SK-N-SH treated with all-trans-retinoic acid at 6 μM for 48 hours (cell line): ENCODE measurements around the gene EDAR.

Source experiments
- ATAC-seq: fragments of 200-7000 bp; cut with Tn5 transposase; 3 replicates; pipeline ENCODE4 v1.9.1; 2020; ENCODE audit warnings: mild to moderate bottlenecking, moderate library complexity
- ARNTL ChIP-seq: fragments of 450-650 bp; formaldehyde crosslinking; IDR thresholded peaks from 2 replicates; pipeline ENCODE4 v1.5.0; 2020; ENCODE audit warnings: low read depth, mild to moderate bottlenecking, moderate library complexity, borderline replicate concordance
- BACH2 ChIP-seq: fragments of 250-450 bp; sonication (Bioruptor Pico); IDR thresholded peaks from 2 replicates; pipeline ENCODE4 v1.9.0; 2021; ENCODE audit warnings: mild to moderate bottlenecking, borderline replicate concordance
- CREB5 ChIP-seq: fragments of 250-450 bp; sonication (Bioruptor Pico); IDR thresholded peaks from 2 replicates; pipeline ENCODE4 v1.5.1; 2020; ENCODE audit warnings: low read depth, mild to moderate bottlenecking, moderate library complexity
- CSDC2 ChIP-seq: fragments of 250-450 bp; sonication (Bioruptor Pico); IDR thresholded peaks from 2 replicates; pipeline ENCODE4 v1.5.0; 2020; ENCODE audit warnings: mild to moderate bottlenecking, moderate library complexity
- CSRNP3 ChIP-seq: fragments of 250-450 bp; sonication (Bioruptor Pico); IDR thresholded peaks from 2 replicates; pipeline ENCODE4 v1.5.1; 2021; ENCODE audit warnings: mild to moderate bottlenecking, moderate library complexity
- ESRRG ChIP-seq: fragments of 250-450 bp; sonication (Bioruptor Pico); IDR thresholded peaks from 2 replicates; pipeline ENCODE4 v1.6.1; 2021; ENCODE audit warnings: mild to moderate bottlenecking
- GLIS3 ChIP-seq: fragments of 250-450 bp; sonication (Bioruptor Pico); IDR thresholded peaks from 2 replicates; pipeline ENCODE4 v1.5.0; 2020; ENCODE audit warnings: mild to moderate bottlenecking, moderate library complexity
- OSR1 ChIP-seq: fragments of 250-450 bp; sonication (Bioruptor Pico); IDR thresholded peaks from 2 replicates; pipeline ENCODE4 v1.8.0; 2022; ENCODE audit warnings: moderate library complexity, mild to moderate bottlenecking, inconsistent platforms
- PATZ1 ChIP-seq: fragments of 250-450 bp; sonication (Bioruptor Pico); IDR thresholded peaks from 2 replicates; pipeline ENCODE4 v1.8.0; 2020; ENCODE audit warnings: mild to moderate bottlenecking, moderate library complexity, borderline replicate concordance
- POU6F1 ChIP-seq: fragments of 250-450 bp; sonication (Bioruptor Pico); IDR thresholded peaks from 2 replicates; pipeline ENCODE4 v1.8.0; 2021; ENCODE audit warnings: low read depth, mild to moderate bottlenecking, moderate library complexity, borderline replicate concordance
- PPARA ChIP-seq: fragments of 250-450 bp; sonication (Bioruptor Pico); IDR thresholded peaks from 2 replicates; pipeline ENCODE4 v1.5.0; 2020; ENCODE audit warnings: mild to moderate bottlenecking, borderline replicate concordance
- RARB ChIP-seq: fragments of 250-450 bp; sonication (Bioruptor Pico); IDR thresholded peaks from 2 replicates; pipeline ENCODE4 v1.8.0; 2021; ENCODE audit warnings: mild to moderate bottlenecking, moderate library complexity
- SNAI2 ChIP-seq: fragments of 250-450 bp; sonication (Bioruptor Pico); IDR thresholded peaks from 2 replicates; pipeline ENCODE4 v1.5.0; 2020; ENCODE audit warnings: mild to moderate bottlenecking, moderate library complexity
- TCF4 ChIP-seq: fragments of 250-450 bp; sonication (Bioruptor Pico); IDR thresholded peaks from 2 replicates; pipeline ENCODE4 v1.8.0; 2021; ENCODE audit warnings: mild to moderate bottlenecking, moderate library complexity, borderline replicate concordance
- TOX ChIP-seq: fragments of 250-450 bp; sonication (Bioruptor Pico); IDR thresholded peaks from 2 replicates; pipeline ENCODE4 v1.8.0; 2021; ENCODE audit warnings: mild to moderate bottlenecking, moderate library complexity, borderline replicate concordance
- ZC3H10 ChIP-seq: fragments of 250-450 bp; sonication (Bioruptor Pico); IDR thresholded peaks from 2 replicates; pipeline ENCODE4 v1.5.1; 2021; ENCODE audit warnings: mild to moderate bottlenecking, moderate library complexity
- ZFP3 ChIP-seq: fragments of 250-450 bp; sonication (Bioruptor Pico); IDR thresholded peaks from 2 replicates; pipeline ENCODE4 v1.5.0; 2020; ENCODE audit warnings: mild to moderate bottlenecking, moderate library complexity
- ZFP30 ChIP-seq: fragments of 450-650 bp; formaldehyde crosslinking; IDR thresholded peaks from 2 replicates; pipeline ENCODE4 v1.5.0; 2022; ENCODE audit warnings: mild to moderate bottlenecking, moderate library complexity
- ZNF70 ChIP-seq: fragments of 450-650 bp; formaldehyde crosslinking; IDR thresholded peaks from 2 replicates; pipeline ENCODE4 v1.5.0; 2020; ENCODE audit warnings: mild to moderate bottlenecking, moderate library complexity

EDAR gene

DNA sequence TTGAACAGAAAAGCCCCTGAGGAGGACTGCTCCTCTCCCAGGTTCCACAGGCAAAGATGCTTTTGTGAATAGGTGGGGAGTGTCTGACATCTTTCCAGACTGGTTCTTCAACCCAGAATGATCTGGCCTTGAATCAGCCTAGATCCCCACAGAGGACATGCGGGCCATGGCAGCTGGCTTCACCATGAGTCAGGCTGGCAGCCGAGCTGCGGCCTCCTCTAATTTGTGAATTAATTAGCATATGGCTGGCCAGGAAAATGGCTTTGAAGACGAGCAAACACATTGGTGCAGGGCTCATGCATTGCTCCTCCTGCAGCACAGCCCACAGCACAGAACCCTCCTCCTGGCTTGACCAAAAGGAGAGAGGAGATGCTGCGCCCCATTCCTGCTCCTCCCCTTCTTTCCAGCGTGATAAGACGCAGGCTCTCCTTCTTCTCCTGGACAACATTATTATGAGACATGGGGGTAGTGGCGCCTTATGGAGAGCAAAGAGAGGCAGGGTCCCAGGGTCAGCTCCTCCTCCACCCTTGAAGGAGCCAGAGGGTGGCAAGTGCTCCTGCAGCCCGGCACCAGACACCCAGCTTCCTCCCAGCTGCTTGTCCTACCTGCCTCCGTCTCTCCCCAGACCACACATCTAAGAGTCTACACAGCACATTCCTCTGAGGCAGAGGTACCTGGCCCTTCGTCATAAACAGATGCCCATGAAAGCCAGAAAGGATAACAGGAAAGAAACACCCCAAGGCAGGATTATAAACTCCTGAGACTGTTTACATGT lies 66.7 kb downstream of the EDAR start:
- TF ChIP-seq OSR1, result no peak
- TF ChIP-seq RARB, result no peak
- TF ChIP-seq CSRNP3 (CRISPR knock-in tag), result no peak
- TF ChIP-seq TCF4 (CRISPR knock-in tag), result no peak
- TF ChIP-seq PPARA (CRISPR knock-in tag), result no peak
- no peak for TF ChIP-seq ARNTL
- TF ChIP-seq ZNF70, result no peak
- no peak for TF ChIP-seq PATZ1 (CRISPR knock-in tag)
- no peak for TF ChIP-seq GLIS3 (CRISPR knock-in tag)
- no peak for TF ChIP-seq CREB5 (CRISPR knock-in tag)
- no peak for TF ChIP-seq CSDC2 (CRISPR knock-in tag)
- no peak for TF ChIP-seq ZC3H10 (CRISPR knock-in tag)
- ATAC-seq, result peak; percentile 62

DNA sequence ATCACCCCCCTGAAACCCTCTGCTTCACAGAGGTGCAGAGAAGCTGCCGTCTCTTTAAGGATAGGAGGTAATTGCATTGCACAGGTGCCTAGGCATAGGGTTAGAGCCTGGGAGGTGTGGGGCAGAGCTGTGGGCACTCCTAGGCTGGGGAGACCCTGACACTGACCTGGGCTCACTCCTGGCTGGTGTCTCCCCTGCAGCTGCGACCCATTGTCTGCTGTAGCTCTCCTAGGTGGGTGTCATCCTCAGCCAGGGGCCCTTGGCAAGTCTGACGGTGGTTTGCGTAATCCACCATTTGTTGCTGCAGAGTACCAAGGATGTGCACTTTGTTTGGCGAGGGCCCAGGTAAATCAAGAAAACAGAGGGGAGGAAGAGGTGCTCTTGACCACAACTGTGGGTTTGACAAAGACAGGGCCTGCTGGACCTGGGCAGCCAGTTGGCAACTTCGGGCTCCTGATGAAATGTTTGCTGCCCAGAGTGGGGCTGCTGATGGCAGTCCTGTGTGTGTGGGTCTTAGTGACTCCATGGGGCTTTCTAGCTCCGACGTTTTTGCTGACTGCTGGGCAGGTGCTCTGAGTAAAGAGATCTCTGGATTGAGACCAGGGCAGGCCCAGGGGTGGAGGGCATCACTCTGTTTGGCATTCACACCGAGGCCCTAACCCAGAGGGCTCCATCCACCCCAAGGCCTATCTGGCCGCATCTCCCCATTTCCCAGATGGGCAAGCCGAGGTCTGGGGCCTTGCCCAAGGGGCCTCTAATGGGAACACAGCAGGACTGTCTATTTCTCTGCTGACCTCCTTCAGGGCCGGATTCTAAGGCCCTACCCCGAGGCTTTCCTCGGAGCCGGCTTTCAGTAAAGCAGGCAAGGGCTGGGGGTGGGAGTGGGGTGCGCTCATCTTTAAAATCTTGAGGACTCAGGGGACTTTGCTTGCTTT lies 67.7 kb downstream of the EDAR start:
- no peak for TF ChIP-seq CREB5 (CRISPR knock-in tag)
- no peak for TF ChIP-seq BACH2 (CRISPR knock-in tag)
- no peak for TF ChIP-seq POU6F1 (CRISPR knock-in tag)
- no peak for TF ChIP-seq GLIS3 (CRISPR knock-in tag)
- no peak for TF ChIP-seq RARB
- TF ChIP-seq CSDC2 (CRISPR knock-in tag), result no peak
- TF ChIP-seq TCF4 (CRISPR knock-in tag), result no peak
- ATAC-seq, result no peak

DNA sequence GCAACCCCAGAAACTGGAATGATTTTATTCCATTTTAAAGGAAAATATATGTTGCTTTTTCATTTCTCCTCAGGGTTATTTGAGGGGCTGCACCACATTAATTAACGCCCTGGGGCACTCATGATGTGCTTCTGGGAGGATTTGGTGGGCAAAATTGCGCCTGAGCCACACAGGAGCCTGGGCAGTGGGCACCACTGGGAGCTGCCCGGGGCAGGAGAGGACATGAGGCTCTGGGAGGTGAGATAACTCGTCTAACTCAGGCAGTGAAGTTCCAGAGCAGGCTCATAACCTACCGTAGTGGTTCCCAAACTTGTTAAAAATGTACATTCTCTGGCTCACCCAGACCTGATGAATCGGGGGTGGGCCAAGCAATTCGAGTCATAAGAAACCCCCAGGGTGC lies 68.3 kb downstream of the EDAR start:
- ATAC-seq, result no peak
- TF ChIP-seq CSDC2 (CRISPR knock-in tag) (no peak), PPARA (CRISPR knock-in tag) (no peak), POU6F1 (CRISPR knock-in tag) (no peak), CSRNP3 (CRISPR knock-in tag) (no peak), ZFP30 (CRISPR knock-in tag) (no peak), OSR1 (no peak), ARNTL (no peak), ZFP3 (no peak), SNAI2 (CRISPR knock-in tag) (no peak), CREB5 (CRISPR knock-in tag) (no peak), ESRRG (CRISPR knock-in tag) (no peak), TOX (no peak)
